HG03095 (cell line): ENCODE results near the gene NUP54.

Source experiments
- ATAC-seq: cut with Tn5 transposase; IDR thresholded peaks from one replicate; pipeline ENCODE4 v1.9.1; 2021; ENCODE audit warnings: moderate library complexity; ENCODE audit not compliant: unreplicated experiment

NUP54 gene

DNA sequence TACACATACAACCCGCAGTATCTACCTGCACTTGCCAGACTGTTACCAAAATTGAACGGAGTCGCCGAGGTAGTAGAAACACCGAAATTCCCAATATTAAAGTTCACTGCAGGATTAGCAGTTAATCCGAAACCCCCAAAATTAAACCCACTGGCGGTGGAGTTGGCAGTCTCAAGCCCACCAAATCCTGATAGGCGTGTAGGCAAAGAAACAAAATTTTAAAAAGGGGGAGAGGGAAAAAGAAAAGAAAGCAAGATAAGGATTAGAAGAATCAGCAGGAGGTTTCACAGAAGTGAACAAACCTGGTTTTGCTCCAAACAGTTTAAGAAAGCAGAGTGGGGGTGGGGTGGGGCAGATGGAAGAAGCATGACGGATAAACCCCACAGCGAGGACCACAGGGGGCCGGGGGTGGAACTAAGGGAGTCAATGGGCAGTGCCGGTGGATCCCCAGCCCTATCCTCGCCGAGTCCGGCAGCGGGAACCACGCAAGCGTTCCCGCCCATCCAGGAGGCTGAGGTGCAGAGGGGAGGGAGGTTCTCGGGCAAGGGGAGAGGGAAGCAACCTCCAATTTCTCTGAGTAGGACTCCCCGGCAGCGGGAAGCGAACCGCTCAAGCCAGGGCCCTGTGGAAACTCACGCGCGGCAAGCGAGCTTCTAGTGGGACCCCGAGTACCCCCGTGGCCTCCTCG is 599 bp downstream of the NUP54 start:
- peak; percentile 38 for ATAC-seq

DNA sequence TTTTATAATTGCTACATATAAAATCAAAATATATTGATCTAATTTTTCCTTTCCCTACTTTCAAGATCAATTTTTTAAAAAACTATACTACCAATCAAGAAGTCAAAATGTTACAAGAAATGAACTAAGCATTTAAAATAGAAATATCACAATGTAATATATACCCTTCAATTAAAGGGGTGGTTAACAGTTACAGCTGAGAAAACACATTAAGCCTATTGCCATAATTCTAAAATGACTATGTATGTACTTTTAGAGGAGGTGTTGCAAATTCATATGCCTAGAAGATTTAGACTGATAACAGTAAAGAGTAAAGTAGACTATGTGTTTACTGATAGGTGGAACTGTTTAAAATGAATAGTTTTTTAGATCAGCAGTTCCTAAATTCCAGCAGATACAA is 3.7 kb downstream of the NUP54 start:
- ATAC-seq = no peak

DNA sequence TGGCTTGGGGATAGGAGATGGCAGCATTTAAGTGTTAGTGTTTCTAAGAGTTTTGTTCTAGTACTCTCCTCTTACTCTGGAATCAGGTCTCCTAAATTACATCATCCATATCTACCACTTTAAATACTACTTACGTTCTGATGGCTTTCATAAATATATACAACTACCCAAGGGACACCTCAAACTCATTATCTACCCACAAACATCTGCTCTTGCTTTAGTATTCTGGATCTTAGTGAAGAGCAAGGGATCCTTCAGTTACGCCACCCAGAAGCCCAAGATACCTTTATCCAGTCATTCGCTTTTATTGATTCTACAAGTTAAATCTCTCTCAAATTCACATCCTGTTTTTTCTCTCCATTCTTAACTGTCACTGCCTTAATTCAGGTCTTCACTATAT is 7.0 kb downstream of the NUP54 start:
- ATAC-seq = no peak

DNA sequence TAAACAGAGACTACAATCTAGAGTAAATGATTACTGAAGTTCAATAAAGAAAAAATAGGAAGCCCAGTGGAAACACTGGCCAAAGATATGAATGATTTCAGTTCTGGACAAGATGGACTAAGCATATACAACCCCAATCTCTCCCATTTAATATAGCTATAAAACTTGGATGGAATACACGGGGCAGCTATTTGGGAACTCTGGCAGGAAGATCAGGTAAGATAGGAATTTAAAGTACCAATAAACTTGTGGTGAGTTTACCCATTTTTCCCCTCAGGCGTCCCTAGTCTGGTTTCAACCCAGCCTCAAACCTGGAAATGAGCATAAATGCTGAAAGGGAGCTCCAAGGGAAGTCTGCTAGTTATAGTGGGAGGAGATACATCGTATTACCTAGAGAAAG is 20.4 kb downstream of the NUP54 start:
- no peak for ATAC-seq

DNA sequence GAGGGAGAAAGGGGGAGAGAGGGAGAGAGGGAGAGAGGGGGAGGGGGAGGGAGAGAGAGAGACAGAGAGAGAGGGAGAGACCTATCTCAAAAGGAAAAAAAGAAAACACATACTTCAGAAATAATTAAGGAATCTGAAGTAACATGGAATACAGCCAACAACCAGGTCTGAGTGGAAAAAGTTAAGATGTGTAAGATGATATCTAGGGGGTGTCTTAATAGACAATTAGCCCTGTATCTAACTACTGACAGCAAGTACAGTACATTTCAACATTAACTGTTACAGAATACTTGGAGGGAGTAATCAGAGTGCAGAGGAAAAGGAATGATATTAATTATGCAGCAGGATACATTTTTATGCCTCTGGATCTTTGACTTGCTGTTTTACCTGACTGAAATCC is 22.4 kb downstream of the NUP54 start:
- ATAC-seq = no peak

DNA sequence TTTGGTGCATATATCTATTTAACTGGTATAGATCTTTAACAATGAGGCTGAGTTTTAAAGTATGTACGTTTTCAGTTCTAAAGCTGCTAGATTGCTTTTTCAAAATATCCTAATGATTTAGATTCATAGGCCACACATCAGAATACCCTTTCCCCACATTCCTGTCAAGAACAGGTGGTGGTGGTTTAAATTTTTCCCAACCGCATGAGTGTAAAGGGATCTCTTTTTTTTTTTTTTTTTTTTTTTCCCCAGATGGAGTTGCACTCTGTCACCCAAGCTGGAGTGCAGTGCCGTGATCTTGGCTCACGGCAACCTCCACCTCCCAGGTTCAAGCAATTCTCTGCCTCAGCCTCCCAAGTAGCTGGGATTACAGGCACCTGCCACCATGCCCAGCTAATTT is 28.0 kb downstream of the NUP54 start:
- no peak for ATAC-seq

DNA sequence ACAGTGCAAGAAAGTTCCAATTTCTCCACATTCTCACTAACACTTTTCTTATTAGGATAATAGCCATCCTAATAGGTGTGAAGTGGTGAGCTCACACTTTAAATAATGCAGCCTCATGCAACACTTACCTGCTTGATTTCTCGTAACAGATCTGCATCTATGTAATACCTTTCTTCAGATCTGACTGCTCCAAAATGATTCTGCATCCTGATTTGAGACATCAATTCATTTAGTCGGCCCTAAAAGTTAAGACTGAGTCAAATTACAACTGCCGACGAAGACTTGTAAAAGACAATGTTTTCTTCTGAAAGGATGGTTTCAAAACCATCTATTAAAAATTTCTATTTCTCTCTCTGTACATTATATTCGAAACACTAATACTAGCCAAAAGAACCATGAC is 30.7 kb downstream of the NUP54 start:
- no peak for ATAC-seq

DNA sequence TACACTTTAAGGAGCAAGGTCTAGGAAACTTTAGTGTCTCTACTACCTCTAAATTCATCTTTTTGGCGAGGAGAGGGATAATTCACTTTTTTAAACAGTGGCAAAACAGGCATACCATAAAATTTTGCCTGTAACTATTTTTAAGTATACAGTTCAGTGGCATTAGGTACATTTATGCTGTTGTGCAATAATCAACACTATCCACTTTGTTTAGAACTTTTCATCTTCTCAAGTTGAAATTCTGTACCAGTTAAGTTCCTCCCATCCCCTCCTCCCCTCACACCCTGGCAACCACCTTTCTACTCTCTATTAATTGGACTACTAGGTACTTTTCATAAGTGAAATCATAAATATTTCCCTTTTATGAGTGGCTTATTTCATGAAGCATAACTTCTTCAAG is 31.4 kb downstream of the NUP54 start:
- ATAC-seq = no peak

DNA sequence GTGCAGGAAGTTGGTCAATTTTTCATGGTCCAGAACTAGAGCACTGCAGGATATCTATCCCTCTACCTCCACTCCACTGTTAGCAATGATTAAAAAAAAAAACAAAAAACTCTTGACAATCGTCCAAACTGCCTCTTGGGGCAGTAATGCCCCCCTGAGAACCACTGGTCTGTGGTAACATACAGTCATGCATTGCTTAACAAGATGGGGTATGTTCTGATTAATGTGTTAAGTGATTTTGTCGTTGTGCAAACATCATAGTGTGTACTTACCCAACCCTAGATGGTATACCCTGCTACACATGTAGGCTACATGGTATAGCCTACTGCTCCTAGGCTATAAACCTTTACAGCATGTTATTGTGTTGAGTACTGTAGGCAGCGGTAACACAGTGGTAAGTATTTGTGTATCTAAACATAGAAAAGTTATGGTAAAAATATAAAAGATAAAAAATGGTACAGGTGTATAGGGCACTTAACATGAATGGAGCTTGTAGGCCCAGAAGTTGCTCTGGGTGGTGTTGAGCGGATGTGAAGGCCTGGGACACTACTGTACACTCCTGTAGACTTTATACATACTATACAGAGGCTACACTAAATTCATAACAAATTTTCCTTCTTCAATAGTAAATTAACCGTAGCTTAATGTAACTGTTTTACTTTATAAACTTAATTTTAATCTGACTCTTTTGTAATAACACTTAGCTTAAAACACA is 39.6 kb downstream of the NUP54 start:
- no peak for ATAC-seq

DNA sequence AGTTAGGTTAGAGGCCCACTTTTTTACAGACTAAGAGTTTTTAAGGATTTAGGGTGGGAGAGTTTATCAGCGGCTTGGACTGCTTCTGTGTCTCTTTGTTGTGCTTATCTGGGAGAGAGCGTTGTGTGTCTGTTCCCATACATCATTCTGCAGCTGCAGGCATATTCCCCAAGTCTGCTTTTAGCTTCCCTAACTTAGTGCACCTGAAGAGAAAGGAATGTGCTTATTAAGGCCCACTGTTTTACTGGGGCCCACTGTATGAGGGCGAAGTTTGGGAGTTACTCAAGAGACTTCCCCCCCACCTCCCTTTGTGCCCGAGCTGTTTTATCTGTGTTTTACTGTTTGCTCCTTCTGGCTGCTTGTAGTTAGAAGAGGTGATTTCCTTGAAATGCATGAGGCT is 41.8 kb downstream of the NUP54 start:
- no peak for ATAC-seq

DNA sequence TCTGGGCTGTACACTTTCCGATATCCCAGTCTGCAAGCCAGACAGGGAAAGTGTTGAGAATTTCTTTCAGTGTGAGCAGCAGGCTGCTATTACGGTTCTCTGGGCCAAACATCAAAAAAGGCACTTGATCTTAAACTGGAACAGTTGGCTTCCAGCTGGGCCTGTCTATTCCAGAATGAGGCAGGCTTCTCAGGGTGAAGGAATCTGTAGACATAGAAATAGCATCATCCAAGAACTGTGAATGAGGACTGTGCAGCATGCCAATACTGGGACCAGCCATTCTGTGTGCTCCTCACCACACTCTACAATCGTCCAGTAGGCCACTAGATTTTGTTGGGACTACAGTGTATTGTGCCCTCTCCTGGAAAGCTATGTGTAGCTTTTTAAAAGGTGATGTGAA is 42.5 kb downstream of the NUP54 start:
- no peak for ATAC-seq

DNA sequence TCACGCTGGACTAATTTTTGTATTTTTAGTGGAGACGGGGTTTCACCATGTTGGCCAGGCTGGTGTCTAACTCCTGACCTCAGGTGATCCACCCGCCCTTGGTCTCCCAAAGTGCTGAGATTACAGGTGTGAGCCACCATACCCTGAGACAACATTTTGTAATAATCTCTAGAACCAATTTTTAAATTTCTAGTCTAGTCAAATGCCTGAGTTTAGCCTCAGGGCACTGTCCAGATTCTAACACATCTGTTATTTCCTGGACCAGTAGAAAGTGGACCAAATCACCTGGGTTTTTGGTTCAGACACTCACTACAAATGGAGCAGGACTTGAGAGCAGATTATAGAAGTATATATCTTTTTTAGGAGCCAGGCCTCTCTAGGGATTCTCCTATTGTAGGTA is 52.1 kb downstream of the NUP54 start:
- ATAC-seq = no peak

DNA sequence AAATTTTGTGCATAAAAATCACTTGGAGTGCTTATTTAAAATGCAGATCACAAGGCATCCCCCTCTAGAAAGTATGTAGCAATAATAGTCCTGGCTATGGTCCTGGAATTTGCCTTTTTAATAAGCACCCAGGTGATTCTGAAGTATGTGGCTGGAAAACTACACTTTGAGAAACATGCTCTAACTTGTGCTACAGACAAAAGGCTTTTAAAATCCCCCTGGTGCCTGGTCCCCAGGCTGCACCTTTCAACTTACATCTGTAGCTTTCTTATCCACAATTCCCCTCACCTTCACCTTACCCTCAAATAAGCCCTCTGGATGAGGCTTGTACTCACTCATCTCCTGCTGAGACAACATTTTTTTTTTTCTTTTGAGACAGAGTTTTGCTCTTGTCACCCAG is 52.6 kb downstream of the NUP54 start:
- ATAC-seq = no peak

DNA sequence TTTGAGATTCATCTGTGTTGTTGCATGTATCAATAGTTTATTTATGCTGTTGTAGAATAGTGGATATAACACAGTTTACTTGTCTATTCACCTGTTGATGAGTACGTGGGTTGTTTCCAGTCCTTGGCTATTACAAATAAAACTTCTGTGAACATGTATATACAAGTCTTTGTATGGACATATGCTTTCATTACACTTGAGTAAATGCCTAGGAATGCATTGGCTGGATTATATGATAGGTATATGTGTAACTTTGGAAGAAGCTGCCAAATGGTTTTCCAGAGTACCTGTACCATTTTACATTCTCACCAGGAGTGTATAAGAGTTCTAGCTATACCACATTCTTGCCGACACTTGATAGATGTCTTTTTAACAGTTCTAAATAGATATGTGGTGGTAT is 57.1 kb downstream of the NUP54 start:
- ATAC-seq = no peak

DNA sequence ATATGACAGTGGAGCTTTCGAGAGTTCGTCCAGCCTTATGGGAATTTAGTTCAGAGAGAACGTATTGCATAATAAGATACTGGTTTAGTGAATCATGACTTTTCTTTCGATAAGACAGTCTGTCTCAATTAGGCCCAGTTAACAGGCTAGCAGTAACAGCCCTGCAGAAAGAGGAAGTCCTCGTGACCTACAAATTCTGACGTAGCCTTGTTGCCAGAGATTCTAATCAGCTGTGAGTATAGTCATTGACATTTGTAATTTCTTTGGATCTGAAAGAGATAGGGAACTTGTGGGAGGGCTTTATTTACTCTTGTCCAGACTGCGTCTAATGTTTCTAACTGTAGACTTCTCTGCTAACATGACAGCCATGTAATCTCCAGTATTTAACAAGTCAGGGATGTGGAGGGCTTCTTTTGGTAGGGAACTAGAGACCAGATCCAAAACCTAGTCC is 57.9 kb downstream of the NUP54 start:
- ATAC-seq = no peak

DNA sequence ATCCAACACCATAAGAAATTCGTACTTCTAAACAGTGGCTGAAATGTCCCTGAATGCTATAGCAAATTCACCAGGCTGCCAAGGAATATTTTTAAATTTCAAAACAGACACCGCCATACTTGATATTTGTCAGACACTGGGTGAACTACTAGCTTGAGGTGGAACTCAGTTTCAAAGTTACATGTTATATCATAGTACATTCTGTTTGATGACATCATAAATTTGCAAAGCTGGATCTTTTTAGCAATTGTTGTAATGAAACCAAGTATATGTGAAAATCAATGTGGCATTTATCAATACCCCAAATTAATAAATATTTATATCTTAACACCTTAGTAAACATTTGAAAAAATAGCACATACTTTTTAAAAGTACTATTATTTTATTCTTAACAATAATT is 59.5 kb downstream of the NUP54 start:
- ATAC-seq = no peak

DNA sequence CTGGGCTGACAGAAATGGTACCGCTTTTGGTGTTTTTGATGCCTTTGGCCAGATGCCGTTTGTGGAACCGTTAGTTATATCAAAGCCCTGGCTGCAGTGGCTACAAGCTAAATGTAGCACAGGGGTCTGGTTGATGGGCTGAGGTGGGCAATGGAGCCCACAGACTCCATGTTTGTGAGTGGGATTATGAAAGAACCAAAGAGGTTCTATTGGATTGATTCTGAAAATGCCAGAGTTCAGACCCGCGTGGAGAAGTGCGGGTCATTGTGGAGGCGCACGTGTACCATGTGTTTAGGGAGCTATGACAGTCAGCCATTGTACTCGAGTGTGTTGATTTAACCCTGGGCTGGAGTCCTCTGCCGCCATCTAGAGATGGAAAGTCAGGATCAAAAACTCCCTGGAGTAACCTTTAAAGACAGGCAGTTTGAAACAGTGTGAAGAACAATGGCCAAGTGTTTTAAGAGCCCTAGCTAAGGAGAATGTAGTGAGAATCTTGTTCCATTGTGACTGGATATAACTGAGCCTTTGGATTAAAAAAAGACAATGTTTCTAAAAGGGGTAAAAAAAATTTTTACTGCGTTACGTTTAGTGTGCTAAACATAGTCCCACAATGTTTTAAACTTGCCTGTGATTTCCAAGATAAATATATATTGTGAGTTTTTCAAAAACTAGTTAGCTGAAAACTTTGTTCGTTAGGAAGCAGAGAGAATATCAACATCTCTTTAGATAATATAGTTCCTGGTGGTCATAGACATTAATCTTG is 61.0 kb downstream of the NUP54 start:
- no peak for ATAC-seq

DNA sequence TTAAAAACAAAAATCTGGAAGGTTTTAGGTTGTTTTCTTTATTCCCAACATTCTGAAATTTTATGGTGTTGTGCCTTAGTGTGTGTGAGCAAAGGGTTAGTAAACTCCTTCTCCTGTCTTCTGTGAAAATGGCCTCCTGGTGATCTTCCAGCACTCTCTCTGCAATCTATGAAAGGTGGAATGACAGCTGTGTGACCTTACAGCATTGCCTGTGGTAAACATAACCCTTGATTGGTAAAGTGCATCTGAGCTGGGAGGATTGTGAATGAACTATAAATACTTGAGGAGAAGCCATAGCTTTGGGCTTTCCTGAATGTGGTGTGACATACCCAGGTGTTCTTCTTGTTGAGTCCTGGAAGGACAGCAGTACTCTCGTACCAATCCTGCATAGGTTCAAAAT is 63.7 kb downstream of the NUP54 start:
- ATAC-seq = no peak

DNA sequence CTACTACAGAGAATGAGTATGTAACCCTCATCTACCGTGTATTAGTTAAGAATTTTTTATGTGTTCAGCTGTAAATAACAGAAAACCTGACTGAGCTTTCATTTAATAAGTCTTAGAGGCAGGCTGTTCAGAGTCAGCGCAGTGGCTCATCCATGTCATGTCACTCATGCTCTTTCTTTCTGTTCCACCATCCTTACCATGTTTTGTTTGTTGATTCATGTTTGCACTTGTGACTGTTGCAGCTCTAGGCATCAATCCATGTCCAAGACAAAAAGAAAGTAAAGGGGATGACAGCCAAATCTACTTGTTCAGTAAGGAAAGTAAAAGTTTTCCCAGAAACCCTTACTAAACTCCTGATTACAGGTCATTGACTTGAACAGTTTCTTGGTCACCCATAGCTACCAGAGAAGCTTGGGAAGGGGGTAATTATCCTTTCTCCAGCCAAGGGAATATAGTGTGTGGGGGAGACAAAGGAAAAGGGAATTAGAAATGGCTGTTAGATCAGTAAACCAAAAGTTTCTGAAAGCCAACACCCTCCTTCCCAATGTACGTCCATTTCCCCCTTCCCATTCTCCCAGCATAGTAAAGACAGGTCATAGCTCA is 64.7 kb downstream of the NUP54 start:
- ATAC-seq = no peak

DNA sequence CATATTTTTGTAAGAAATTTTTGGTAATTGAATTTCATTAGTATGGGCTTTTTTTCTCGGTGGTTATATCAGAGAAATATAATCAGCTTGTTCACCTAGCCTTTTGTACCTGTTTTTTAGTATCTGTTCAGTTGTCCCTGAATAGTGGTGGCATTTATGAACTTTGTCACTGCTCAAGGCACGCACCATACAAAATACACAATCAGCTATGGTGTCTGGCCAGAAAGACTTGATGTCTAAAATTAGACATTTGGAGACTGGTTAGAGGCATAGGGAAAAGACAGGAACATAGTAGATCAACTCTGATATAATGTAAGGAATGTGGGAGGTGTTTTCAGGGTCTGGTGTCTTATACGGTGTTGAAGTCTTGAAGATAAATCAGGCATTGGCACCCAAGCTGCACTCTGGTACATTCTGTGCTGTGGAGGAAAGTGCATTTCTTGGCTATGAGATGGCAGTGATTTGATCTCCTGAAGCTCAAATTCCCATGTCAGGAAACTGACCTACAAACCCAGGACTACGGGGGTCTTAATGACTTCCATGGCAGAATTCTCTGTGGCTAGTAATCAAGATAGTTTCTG is 70.1 kb downstream of the NUP54 start:
- ATAC-seq = no peak

DNA sequence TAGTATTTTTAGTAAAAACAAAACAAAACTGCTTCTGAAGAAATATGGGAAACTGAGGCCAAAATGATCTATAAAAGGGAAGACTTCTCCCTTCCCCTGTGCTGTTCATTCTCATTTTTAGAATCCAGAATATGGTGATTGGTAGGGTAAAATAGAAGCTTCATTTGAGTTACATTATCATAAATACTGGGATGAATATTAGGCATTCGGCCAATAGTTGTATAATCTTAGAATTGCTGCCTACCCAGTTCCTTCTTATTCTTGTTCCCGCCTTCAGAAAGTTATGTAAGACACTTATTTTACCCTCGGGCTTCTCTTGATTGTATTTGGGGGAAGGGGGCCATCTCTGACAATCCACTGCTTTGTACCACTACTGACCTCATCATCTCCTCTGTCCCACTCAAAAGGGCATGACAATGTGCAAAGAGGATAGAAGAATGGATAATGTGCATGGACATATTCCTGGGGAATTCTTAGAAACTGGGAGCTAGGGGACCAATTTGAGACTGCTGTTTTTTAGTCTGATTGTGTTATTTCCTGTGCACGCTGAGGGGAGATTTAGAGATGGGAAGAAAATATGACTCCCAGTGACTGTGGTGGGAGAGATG is 73.1 kb downstream of the NUP54 start:
- ATAC-seq = no peak
